ENCODE results near the gene SPEM2. TPM values are rescaled to one million over a fixed set of nuclear protein-coding genes. Genes with fewer than 3 reads are reported as not detected.

Gene SPEM2
- polyA plus RNA-seq, 1 donor from 2014 or later: not detected

DNA sequence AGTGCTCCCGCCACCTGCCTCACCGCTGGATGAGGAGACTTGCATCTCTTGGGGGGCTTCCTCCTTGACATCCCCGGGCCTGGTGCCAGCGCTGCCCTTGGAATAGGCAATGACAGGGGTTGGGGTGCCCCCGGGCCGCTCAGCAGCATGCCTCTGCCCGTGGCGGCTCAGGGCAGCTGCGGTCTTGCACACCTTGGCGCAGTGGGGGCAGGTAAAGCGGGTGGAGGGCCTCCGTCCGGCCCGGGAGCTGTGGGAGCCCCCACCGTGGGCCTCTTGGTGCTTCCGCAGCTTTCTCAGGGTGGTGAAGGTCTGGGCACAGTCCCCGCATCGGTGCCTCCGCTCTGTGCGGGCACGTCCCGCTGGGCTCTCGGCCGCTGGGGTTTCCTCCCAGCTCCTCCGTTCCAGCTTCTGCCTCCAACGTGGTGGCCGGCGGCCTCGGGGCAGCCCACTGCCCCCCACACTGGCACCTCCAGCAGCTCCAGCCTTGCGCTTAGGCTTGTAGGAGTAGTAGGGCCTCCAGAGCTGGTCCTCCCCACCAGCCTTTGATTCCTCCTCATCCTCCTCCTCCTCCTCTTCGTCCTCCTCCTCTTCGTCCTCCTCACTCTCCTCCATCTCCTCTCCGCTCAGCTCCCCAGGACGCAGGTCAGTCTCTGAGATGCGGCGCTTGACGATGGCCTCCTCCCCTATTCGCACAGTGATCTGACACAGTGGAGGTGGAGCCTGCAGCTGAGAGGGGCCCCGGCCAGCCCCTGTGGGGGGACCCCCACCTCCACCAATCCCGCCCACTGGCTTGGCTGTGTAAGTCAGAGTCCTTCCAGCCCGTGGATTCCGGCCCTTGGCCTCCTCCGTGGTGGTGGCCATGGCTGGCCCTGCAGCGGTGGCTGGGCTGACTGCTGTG lies 37.3 kb downstream of the SPEM2 start (continued):
- TF ChIP-seq EZH2 (IDR thresholded peaks at IDR 0.05; ENCODE audit: borderline replicate concordance, insufficient read depth, low read length, poor library complexity, severe bottlenecking) (no peak), SMC3 (conservative IDR thresholded peaks at IDR 0.05; ENCODE audit: poor library complexity) (no peak), RAD21 (conservative IDR thresholded peaks at IDR 0.05) (no peak)

DNA sequence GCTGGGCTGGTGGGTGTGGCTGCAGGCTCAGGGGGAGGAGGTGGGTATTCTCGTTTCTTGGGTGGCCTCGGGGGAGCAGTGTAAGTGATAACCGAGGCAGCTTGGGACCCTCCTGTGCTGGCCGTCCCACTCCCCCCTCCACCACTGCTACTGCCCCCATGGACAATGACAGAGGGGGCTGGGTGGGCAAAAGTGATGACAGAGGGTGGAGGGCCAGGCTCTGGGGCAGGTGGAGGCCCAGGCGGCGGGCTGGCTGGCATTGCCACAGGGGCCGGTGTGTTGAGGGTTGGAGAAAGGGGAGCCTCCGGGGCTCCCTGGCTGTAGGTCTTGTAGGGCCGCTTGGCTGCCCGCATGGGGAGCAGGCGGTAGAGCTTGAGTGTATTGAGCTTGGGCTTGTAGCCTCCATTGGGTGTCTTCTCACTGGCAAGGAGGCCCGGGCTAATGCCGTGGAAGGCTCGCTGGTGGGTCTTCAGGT lies 38.0 kb downstream of the SPEM2 start:
- Histone ChIP-seq H3K4me2 (ENCODE audit: low read length) (no peak overlapping the region), H3K9me2 (ENCODE audit: insufficient read depth, low read length) (no peaks in the 10 kb centered on the region), H3K27ac (ENCODE audit: low read length) (no peak overlapping the region), H3K4me3 (ENCODE audit: low read length) (no peak overlapping the region), H3K27me3 (ENCODE audit: insufficient read depth, low read depth, low read length) (no peaks in the 10 kb centered on the region), H3K9me3 (ENCODE audit: low read length) (no peaks in the 10 kb centered on the region), H3K36me3 (ENCODE audit: insufficient read depth, low read length) (no peaks in the 10 kb centered on the region), H2AFZ (ENCODE audit: low read depth, low read length) (no peak overlapping the region), H3K79me2 (replicated peaks; ENCODE audit: insufficient read depth, low read length) (no peaks in the 10 kb centered on the region), H3F3A (ENCODE audit: insufficient read depth, low read length, poor library complexity, severe bottlenecking) (no peaks in the 10 kb centered on the region), H3K9ac (ENCODE audit: low read length) (no peak overlapping the region), H4K20me1 (ENCODE audit: insufficient read depth) (no peaks in the 10 kb centered on the region)
- TF ChIP-seq TAF1 (IDR thresholded peaks at IDR 0.05; ENCODE audit: low read depth) (no peak), EZH2 (IDR thresholded peaks at IDR 0.05; ENCODE audit: borderline replicate concordance, insufficient read depth, low read length, poor library complexity, severe bottlenecking) (no peak), REST (IDR thresholded peaks at IDR 0.05; ENCODE audit: borderline replicate concordance) (no peak), RAD21 (conservative IDR thresholded peaks at IDR 0.05) (no peak), MXI1 (conservative IDR thresholded peaks at IDR 0.05; ENCODE audit: poor library complexity, severe bottlenecking) (no peak), POLR2AphosphoS5 (IDR thresholded peaks at IDR 0.05) (no peak), SMC3 (conservative IDR thresholded peaks at IDR 0.05; ENCODE audit: poor library complexity) (no peak), EP300 (conservative IDR thresholded peaks at IDR 0.05; ENCODE audit: poor library complexity, severe bottlenecking) (no peak), CTCF (IDR thresholded peaks at IDR 0.05; ENCODE audit: poor library complexity, severe bottlenecking) (no peak)

- H3K36me3 ChIP-seq (ENCODE audit: insufficient read depth, low read length): no peaks in the 10 kb centered on the region
- TF ChIP-seq MXI1 (conservative IDR thresholded peaks at IDR 0.05; ENCODE audit: poor library complexity, severe bottlenecking): no peak
- TF ChIP-seq TAF1 (IDR thresholded peaks at IDR 0.05; ENCODE audit: low read depth): no peak
- no peak for TF ChIP-seq EZH2 (IDR thresholded peaks at IDR 0.05; ENCODE audit: borderline replicate concordance, insufficient read depth, low read length, poor library complexity, severe bottlenecking)
- TF ChIP-seq EP300 (conservative IDR thresholded peaks at IDR 0.05; ENCODE audit: poor library complexity, severe bottlenecking): no peak
- no peak for TF ChIP-seq CTCF (IDR thresholded peaks at IDR 0.05; ENCODE audit: poor library complexity, severe bottlenecking)
- TF ChIP-seq REST (IDR thresholded peaks at IDR 0.05; ENCODE audit: borderline replicate concordance): no peak
- TF ChIP-seq SMC3 (conservative IDR thresholded peaks at IDR 0.05; ENCODE audit: poor library complexity): no peak
- no peak for TF ChIP-seq RAD21 (conservative IDR thresholded peaks at IDR 0.05)
- no peak for TF ChIP-seq POLR2AphosphoS5 (IDR thresholded peaks at IDR 0.05)
These were observed 38.7 kb downstream of the SPEM2 start for GRCh38 chr17:7464081-7464480.

More at GRCh38 chr17:7464081-7464480, 38.7 kb downstream of the SPEM2 start:
- Histone ChIP-seq H3K4me2 (ENCODE audit: low read length) (no peak overlapping the region), H3K79me2 (replicated peaks; ENCODE audit: insufficient read depth, low read length) (no peaks in the 10 kb centered on the region), H2AFZ (ENCODE audit: low read depth, low read length) (no peak overlapping the region), H3K4me3 (ENCODE audit: low read length) (no peak overlapping the region), H3K27me3 (ENCODE audit: insufficient read depth, low read depth, low read length) (no peaks in the 10 kb centered on the region), H3K27ac (ENCODE audit: low read length) (no peak overlapping the region), H3K9ac (ENCODE audit: low read length) (no peak overlapping the region), H4K20me1 (ENCODE audit: insufficient read depth) (no peaks in the 10 kb centered on the region), H3K9me2 (ENCODE audit: insufficient read depth, low read length) (no peaks in the 10 kb centered on the region), H3F3A (ENCODE audit: insufficient read depth, low read length, poor library complexity, severe bottlenecking) (no peaks in the 10 kb centered on the region), H3K9me3 (ENCODE audit: low read length) (no peaks in the 10 kb centered on the region)
